NT2/D1 (cell line): ENCODE measurements around the gene FOXP1.

Experiments
- SUZ12 ChIP-seq: IDR thresholded peaks from 2 replicates; pipeline ENCODE4 v1.6.1; 2011; ENCODE audit not compliant: insufficient read length, insufficient read depth; ENCODE audit errors: extremely low read depth
- YY1 ChIP-seq: IDR thresholded peaks from 2 replicates; pipeline ENCODE4 v1.6.1; 2011; ENCODE audit not compliant: insufficient read length, insufficient read depth

DNA sequence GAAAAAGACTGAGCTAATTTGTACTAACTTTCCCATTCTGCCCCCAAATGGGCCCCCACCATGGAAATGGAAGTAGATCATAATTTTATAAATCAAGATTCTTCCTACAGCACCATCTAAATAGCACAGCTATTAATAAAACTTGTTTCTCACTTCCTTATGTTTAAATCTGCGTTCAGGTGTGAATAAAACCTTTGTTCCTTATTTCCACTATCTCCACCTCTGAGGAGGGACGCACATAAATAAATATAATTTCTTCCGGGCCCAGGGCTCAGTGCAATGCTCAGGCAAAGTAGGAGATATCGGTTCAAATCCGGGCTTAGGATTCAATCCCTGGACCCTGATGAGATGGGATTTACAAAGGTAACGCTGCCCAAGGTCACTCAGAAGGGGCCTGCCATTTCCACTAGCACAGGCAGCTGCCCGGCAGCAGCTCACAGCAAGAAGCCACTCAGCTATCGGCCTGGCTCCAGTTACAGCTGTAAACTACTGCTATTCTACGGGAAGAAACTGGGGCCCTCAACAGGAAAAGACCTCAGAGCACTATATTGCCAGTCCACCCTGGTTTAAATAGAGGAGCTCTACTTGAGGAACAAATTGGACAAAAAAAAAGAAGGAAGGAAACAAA, 52.5 kb downstream of the FOXP1 start:
- TF ChIP-seq SUZ12: no peak
- TF ChIP-seq YY1: no peak
